Muscle layer of colon (tissue), 2 donors: ENCODE results near the gene C4BPB.

Experiments
- H3K27ac ChIP-seq: one replicate; pipeline ENCODE4 v1.7.0; 2013; ENCODE audit warnings: low read depth, mild to moderate bottlenecking, low read length, moderate library complexity
- H3K27me3 ChIP-seq, 2 donors: one replicate each; pipeline ENCODE4 v1.7.0; 2013; ENCODE audit warnings: low read length in 2 of 2, mild to moderate bottlenecking in 2 of 2; ENCODE audit not compliant: insufficient read depth in 2 of 2, control insufficient read depth in 1 of 2
- H3K36me3 ChIP-seq: one replicate; pipeline ENCODE4 v1.7.0; 2013; ENCODE audit warnings: mild to moderate bottlenecking, low read length; ENCODE audit not compliant: insufficient read depth
- H3K4me1 ChIP-seq: one replicate; pipeline ENCODE4 v1.7.0; 2013; ENCODE audit warnings: mild to moderate bottlenecking, low read length; ENCODE audit not compliant: insufficient read depth
- H3K4me3 ChIP-seq, 2 donors: one replicate each; pipeline ENCODE4 v1.7.0; 2013; ENCODE audit warnings: low read length in 2 of 2, low read depth in 1 of 2, mild to moderate bottlenecking in 1 of 2, moderate library complexity in 1 of 2
- H3K9ac ChIP-seq: one replicate; pipeline ENCODE4 v1.7.0; 2013; ENCODE audit warnings: low read length
- H3K9me3 ChIP-seq: one replicate; pipeline ENCODE4 v1.7.0; 2013; ENCODE audit warnings: mild to moderate bottlenecking, low read length
- donor health status: abdominal sarcoma.
- donor health status: Adenocarcinoma of cecum.

C4BPB gene

DNA sequence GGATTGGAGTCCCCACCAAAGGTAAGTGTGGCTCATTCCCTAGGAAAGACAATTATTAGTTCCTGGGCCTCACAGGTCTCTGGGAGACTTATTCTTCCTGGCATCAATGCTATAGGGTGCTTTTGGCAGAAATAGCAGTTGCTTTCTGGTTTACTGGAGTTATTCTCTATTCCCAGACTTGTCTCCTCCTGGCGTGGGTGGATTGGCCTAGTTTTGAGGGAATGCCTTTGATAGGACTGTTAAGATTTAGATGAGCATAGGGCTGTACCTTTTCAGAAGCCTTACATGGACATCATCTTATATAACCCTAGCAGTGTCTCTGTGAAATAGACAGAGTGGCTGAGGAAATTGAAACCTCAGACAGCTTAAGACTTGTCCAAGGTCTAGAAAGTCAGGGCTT, 26.6 kb upstream of the C4BPB start:
- H3K4me1 ChIP-seq, result no peaks in the 10 kb centered on the region
- no peak overlapping the region for H3K9ac ChIP-seq
- no peaks in the 10 kb centered on the region for H3K27me3 ChIP-seq
- no peak overlapping the region for H3K4me3 ChIP-seq
- H3K27ac ChIP-seq, result no peak overlapping the region
- H3K9me3 ChIP-seq, result no peaks in the 10 kb centered on the region
- H3K36me3 ChIP-seq, result peaks cover 40% of the 10 kb centered on the region

DNA sequence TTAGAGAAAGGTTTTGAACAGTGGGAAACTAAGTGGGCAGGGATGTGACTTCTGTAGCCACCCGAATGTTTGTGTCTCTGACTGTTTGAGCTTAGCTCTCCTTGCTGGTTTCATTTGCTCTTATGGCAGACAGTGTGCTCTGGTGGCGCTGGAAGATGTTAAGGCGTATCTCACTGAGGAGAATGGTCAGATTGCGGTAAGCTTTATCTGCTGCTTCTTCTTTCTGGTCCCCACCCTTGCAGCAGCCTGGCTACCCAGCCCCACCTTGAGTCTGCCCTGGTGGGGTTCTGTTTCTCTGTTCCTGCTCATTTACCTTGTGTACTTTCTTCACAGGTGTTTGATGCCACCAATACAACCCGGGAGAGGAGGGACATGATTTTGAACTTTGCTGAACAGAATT, 25.6 kb upstream of the C4BPB start:
- H3K4me1 ChIP-seq, result no peaks in the 10 kb centered on the region
- no peaks in the 10 kb centered on the region for H3K9me3 ChIP-seq
- no peaks in the 10 kb centered on the region for H3K27me3 ChIP-seq
- H3K9ac ChIP-seq, result no peak overlapping the region
- H3K36me3 ChIP-seq, result peaks cover 50% of the 10 kb centered on the region
- no peak overlapping the region for H3K27ac ChIP-seq
- H3K4me3 ChIP-seq, result no peak overlapping the region

DNA sequence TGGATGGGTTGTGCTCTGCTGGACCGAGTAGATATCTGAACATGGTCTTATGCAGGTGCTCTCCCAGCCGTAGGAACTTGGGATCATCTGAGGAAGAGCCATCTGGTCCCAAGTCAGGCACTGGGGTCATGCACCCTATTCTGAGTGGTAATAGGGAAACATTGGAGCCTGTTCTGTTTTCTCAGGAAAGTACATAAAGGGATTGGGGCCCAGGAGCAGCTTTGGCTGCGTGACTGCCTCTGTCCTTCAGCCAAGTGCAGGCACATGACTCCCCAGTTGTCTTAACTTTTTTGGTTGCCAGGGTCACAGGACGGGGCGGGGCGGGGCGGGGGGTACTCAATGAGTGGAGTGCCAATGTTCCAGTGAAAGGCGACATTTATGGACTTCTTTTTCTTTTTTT, 24.1 kb upstream of the C4BPB start:
- H3K27me3 ChIP-seq, result no peaks in the 10 kb centered on the region
- H3K9me3 ChIP-seq, result no peaks in the 10 kb centered on the region
- no peak overlapping the region for H3K27ac ChIP-seq
- H3K9ac ChIP-seq, result no peak overlapping the region
- H3K4me1 ChIP-seq, result no peaks in the 10 kb centered on the region
- H3K4me3 ChIP-seq, result no peak overlapping the region
- peaks cover 61% of the 10 kb centered on the region for H3K36me3 ChIP-seq

DNA sequence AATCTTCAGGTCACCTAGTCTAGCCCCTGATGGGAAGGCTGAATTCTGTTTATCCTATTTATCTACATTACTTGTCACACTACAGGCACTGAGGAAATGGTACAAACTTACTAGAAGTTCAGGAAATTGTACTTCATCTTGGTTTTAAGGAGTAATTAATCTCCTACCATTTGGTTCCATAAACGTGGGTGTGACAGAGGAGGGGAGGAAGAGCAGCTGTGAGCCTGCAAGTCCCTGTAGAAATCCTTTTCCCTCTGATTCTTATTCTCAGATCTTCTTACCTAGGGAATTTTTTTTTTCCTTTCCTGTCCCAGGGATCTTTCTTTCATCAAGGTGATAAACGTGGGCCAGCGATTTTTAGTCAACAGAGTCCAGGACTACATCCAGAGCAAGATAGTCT, 21.5 kb upstream of the C4BPB start:
- Histone ChIP-seq H3K27me3 (no peaks in the 10 kb centered on the region), H3K27ac (no peak overlapping the region), H3K4me3 (no peak overlapping the region), H3K36me3 (peaks cover 59% of the 10 kb centered on the region), H3K4me1 (no peaks in the 10 kb centered on the region), H3K9ac (no peak overlapping the region), H3K9me3 (no peaks in the 10 kb centered on the region)

- H3K27ac ChIP-seq, result no peak overlapping the region
- no peak overlapping the region for H3K9ac ChIP-seq
- H3K9me3 ChIP-seq, result no peaks in the 10 kb centered on the region
- no peak overlapping the region for H3K4me3 ChIP-seq
- no peaks in the 10 kb centered on the region for H3K27me3 ChIP-seq
- no peaks in the 10 kb centered on the region for H3K4me1 ChIP-seq
- peaks cover 58% of the 10 kb centered on the region for H3K36me3 ChIP-seq
Observed at GRCh38 chr1:207067665-207068064, 21.0 kb upstream of the C4BPB start.

DNA sequence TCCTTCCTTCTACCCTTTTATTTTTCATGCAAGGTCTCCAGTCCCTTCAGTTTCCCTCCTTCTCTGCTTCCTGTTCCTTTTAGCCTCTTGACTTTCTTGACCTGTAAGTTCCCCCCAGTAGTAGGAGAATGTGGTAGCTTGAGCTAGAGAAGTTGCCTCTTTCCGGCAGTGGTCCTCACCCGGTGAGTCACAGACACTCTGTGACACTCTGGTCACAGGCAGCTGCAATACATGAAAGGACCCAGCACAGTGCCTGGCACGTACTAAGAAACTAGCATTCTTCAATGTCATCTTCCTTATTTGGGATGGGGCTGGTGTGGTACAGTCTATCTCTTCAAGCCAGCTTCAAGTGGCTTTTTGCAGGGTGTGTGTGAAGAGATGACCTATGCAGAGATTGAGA, 19.6 kb upstream of the C4BPB start:
- H3K9me3 ChIP-seq, result no peaks in the 10 kb centered on the region
- peaks cover 46% of the 10 kb centered on the region for H3K36me3 ChIP-seq
- H3K27me3 ChIP-seq, result no peaks in the 10 kb centered on the region
- no peaks in the 10 kb centered on the region for H3K4me1 ChIP-seq
- no peak overlapping the region for H3K9ac ChIP-seq
- H3K4me3 ChIP-seq, result no peak overlapping the region
- H3K27ac ChIP-seq, result no peak overlapping the region

DNA sequence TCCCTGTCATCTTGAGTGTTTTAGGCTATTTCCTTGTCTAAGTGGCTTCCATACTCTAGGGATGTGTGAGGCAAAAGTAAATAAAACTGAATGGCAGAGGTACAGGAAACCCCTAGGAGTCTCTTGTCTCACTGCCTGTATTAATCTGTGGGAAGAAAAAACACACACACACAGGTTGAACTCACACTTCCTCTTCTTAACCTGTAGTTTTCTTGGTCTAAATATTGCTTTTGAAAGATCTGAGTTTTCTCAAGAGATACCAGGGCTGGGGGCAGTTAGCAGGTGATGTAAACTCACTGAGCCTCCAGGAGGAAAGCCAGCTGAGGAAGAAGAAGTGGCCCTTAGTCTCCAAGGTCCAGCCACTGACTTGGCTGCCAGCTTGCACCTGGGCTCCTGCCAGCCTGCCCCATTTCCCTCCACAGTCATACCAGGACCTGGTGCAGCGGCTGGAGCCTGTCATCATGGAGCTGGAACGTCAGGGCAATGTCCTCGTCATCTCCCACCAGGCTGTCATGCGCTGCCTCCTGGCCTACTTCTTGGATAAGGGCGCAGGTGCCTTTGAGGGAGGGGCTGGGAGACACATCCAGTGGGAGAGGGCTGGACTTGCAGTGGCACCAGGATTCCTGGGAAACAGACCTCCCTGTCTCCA, 18.7 kb upstream of the C4BPB start:
- Histone ChIP-seq H3K4me1 (no peaks in the 10 kb centered on the region), H3K4me3 (no peak overlapping the region), H3K36me3 (peaks cover 46% of the 10 kb centered on the region), H3K9ac (no peak overlapping the region), H3K9me3 (no peaks in the 10 kb centered on the region), H3K27ac (no peak overlapping the region), H3K27me3 (no peaks in the 10 kb centered on the region)

DNA sequence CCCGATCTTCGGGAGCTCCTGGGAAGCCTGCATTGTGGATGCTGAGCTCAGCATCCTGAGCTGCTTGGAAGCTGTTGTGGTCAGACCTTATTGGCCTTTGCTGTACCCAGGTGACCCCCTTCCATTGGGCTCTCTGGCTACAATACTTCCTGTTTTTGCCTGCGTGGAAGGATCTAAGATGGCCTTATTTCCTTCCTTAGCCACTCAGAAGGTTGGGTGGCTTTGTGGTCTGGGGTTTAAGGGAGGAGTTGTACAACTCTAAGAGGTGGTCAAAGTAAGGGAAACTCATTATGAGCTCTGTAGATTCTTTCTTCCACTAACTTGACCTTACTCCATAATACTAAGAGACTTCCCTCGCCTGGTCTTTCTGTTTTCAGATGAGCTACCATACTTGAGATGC, 17.8 kb upstream of the C4BPB start:
- Histone ChIP-seq H3K27me3 (no peaks in the 10 kb centered on the region), H3K4me1 (no peaks in the 10 kb centered on the region), H3K36me3 (peaks cover 46% of the 10 kb centered on the region), H3K27ac (no peak overlapping the region), H3K9me3 (no peaks in the 10 kb centered on the region), H3K4me3 (no peak overlapping the region), H3K9ac (no peak overlapping the region)

- Histone ChIP-seq H3K27ac (no peak overlapping the region), H3K27me3 (no peaks in the 10 kb centered on the region), H3K36me3 (peaks cover 41% of the 10 kb centered on the region), H3K4me3 (no peak overlapping the region), H3K4me1 (no peaks in the 10 kb centered on the region), H3K9me3 (no peaks in the 10 kb centered on the region), H3K9ac (no peak overlapping the region)
Observed at GRCh38 chr1:207071426-207071825, 17.2 kb upstream of the C4BPB start.

DNA sequence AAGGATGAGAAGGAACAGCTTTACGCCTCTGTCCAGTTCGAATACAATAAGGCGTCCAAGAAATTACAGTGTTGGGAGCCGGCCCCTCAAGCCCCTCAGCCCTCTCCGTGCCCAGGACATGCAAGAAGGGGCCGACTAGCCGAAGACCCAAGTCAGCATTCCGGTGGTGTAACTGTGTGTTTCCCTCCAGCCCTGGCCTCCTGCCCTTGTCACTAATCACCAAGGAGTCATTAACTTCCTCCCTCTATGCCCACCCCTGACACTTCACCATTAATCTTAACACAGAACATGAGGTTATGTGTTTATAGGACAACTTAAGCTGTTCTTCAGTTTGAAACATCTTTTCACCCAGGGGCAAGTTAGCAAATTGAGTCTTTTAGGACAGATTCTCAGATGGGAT, 16.4 kb upstream of the C4BPB start:
- Histone ChIP-seq H3K4me1 (peaks cover 8% of the 10 kb centered on the region), H3K36me3 (peaks cover 36% of the 10 kb centered on the region), H3K27me3 (no peaks in the 10 kb centered on the region), H3K9me3 (no peaks in the 10 kb centered on the region), H3K27ac (no peak overlapping the region), H3K9ac (no peak overlapping the region), H3K4me3 (no peak overlapping the region)

DNA sequence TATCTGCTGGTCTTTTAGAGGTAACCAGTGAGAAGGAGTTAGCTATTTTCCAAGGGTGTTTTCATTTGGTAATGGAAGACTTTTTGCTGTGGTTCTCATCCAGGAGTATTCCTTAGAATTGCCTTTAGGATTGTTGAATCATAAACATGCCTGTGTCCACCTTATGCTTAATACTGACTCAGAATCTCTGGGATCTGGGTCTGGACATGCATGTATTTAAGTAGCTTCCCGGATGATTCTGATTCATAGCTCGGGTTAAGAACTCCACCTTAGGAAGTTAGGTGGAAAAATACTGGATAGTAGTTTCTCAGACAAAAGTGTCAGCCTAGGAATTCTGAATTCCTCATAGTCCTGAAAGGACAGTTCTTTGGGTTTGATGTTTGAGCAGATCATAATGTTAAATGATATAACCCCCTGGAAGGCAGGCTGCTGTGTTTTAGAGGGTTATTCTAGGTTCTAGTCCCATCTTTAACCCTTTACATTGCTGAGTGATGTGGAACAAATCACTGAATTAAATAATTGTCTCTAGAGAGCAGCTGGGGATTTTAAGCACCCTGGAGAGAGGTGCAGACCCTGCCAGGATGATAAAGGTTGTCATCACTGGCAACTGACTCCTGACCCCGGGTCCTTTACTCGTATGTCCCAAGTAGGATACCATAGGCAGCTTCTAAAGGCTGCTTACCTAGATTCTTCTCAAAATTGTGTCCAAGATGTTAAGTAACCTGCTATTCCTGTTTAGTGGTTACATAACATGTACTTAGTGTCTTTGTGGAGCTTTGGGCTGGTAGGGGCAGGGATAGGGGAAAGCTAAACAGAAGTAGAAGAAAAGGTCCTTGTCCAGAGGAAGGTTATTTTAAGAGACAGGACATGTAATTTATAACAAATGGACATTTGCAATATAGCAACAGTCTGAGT, 14.5 kb upstream of the C4BPB start:
- H3K27ac ChIP-seq, result no peak overlapping the region
- H3K9me3 ChIP-seq, result no peaks in the 10 kb centered on the region
- H3K9ac ChIP-seq, result no peak overlapping the region
- no peak overlapping the region for H3K4me3 ChIP-seq
- no peaks in the 10 kb centered on the region for H3K27me3 ChIP-seq
- H3K36me3 ChIP-seq, result peaks cover 21% of the 10 kb centered on the region
- peaks cover 14% of the 10 kb centered on the region for H3K4me1 ChIP-seq
